GM21515 (cell line): ENCODE measurements around the gene MS4A1.
"Not testable (repeated sequence)": the region's sequence is repeated elsewhere in the genome, so short reads cannot be mapped to it uniquely, and the experiment has no call there.

Source experiments
- ATAC-seq: cut with Tn5 transposase; IDR thresholded peaks from one replicate; pipeline ENCODE4 v1.9.1; 2021; ENCODE audit not compliant: unreplicated experiment

Gene MS4A1

GRCh38 chr11:60500276-60500910 lies 44.7 kb downstream of the MS4A1 start:
- ATAC-seq, result no peak

- ATAC-seq, result no peak
Observed at GRCh38 chr11:60502221-60502775, 46.7 kb downstream of the MS4A1 start.

GRCh38 chr11:60504219-60504905 lies 48.7 kb downstream of the MS4A1 start:
- ATAC-seq, result no peak

- ATAC-seq, result not testable (repeated sequence)
Observed at GRCh38 chr11:60509609-60510008, 54.0 kb downstream of the MS4A1 start.

- ATAC-seq, result not testable (repeated sequence)
Observed at GRCh38 chr11:60510209-60510608, 54.6 kb downstream of the MS4A1 start.

GRCh38 chr11:60511393-60511792 lies 55.7 kb downstream of the MS4A1 start:
- no peak for ATAC-seq

GRCh38 chr11:60512651-60513225 lies 57.1 kb downstream of the MS4A1 start:
- ATAC-seq, result no peak

GRCh38 chr11:60513496-60514460 lies 58.1 kb downstream of the MS4A1 start:
- no peak for ATAC-seq

GRCh38 chr11:60515144-60515855 lies 59.7 kb downstream of the MS4A1 start, which contains the start of gene MS4A13:
Gene MS4A13, plus strand, starts transcription at chr11:60515392. Its CDS starts 2,692 bp downstream, at chr11:60518084.
- no peak for ATAC-seq
